ENCODE measurements around the gene TPPP2.

The TPPP2 gene

GRCh38 chr14:21055432-21056117 is 25.6 kb downstream of the TPPP2 start:
- H3K36me3 ChIP-seq (ENCODE audit: control insufficient read depth, low read depth, low read length): no peaks in the 10 kb centered on the region
- no peak overlapping the region for H3K4me3 ChIP-seq (ENCODE audit: low read length)
- H3K9me3 ChIP-seq (ENCODE audit: control insufficient read depth, low read depth, low read length): no peaks in the 10 kb centered on the region
- no peak overlapping the region for H3K9ac ChIP-seq (ENCODE audit: low read length)
- no peak overlapping the region for H3K27ac ChIP-seq (ENCODE audit: low read length)
- H3K4me1 ChIP-seq (ENCODE audit: control insufficient read depth, low read depth, low read length): peaks cover 3% of the 10 kb centered on the region
- H3K27me3 ChIP-seq (ENCODE audit: control insufficient read depth, insufficient read depth, low read length): no peaks in the 10 kb centered on the region

GRCh38 chr14:21056520-21057163 is 26.6 kb downstream of the TPPP2 start:
- H3K4me3 ChIP-seq (ENCODE audit: low read length): no peak overlapping the region
- no peak overlapping the region for H3K9ac ChIP-seq (ENCODE audit: low read length)
- no peaks in the 10 kb centered on the region for H3K36me3 ChIP-seq (ENCODE audit: control insufficient read depth, low read depth, low read length)
- H3K27me3 ChIP-seq (ENCODE audit: control insufficient read depth, insufficient read depth, low read length): no peaks in the 10 kb centered on the region
- H3K4me1 ChIP-seq (ENCODE audit: control insufficient read depth, low read depth, low read length): peaks cover 3% of the 10 kb centered on the region
- H3K9me3 ChIP-seq (ENCODE audit: control insufficient read depth, low read depth, low read length): no peaks in the 10 kb centered on the region
- no peak overlapping the region for H3K27ac ChIP-seq (ENCODE audit: low read length)

- H3K4me1 ChIP-seq (ENCODE audit: control insufficient read depth, low read depth, low read length): peaks cover 3% of the 10 kb centered on the region
- H3K36me3 ChIP-seq (ENCODE audit: control insufficient read depth, low read depth, low read length): no peaks in the 10 kb centered on the region
- no peaks in the 10 kb centered on the region for H3K27me3 ChIP-seq (ENCODE audit: control insufficient read depth, insufficient read depth, low read length)
- no peak within 1 kb of the TSS for H3K9ac ChIP-seq (ENCODE audit: low read length)
- no peak within 1 kb of the TSS for H3K4me3 ChIP-seq (ENCODE audit: low read length)
- H3K27ac ChIP-seq (ENCODE audit: low read length): no peak within 1 kb of the TSS
- no peaks in the 10 kb centered on the region for H3K9me3 ChIP-seq (ENCODE audit: control insufficient read depth, low read depth, low read length)
Observed at GRCh38 chr14:21057803-21058675, 28.0 kb downstream of the TPPP2 start, which contains the start of gene RNASE8. Gene RNASE8, plus strand, starts transcription at chr14:21057822. Its CDS starts 71 bp downstream, at chr14:21057893.

GRCh38 chr14:21058903-21059302 is 28.9 kb downstream of the TPPP2 start:
- no peaks in the 10 kb centered on the region for H3K36me3 ChIP-seq (ENCODE audit: control insufficient read depth, low read depth, low read length)
- H3K27ac ChIP-seq (ENCODE audit: low read length): no peak overlapping the region
- H3K27me3 ChIP-seq (ENCODE audit: control insufficient read depth, insufficient read depth, low read length): no peaks in the 10 kb centered on the region
- H3K4me3 ChIP-seq (ENCODE audit: low read length): no peak overlapping the region
- peaks cover 11% of the 10 kb centered on the region for H3K4me1 ChIP-seq (ENCODE audit: control insufficient read depth, low read depth, low read length)
- no peaks in the 10 kb centered on the region for H3K9me3 ChIP-seq (ENCODE audit: control insufficient read depth, low read depth, low read length)
- no peak overlapping the region for H3K9ac ChIP-seq (ENCODE audit: low read length)

- Histone ChIP-seq H3K36me3 (ENCODE audit: control insufficient read depth, low read depth, low read length) (no peaks in the 10 kb centered on the region), H3K9me3 (ENCODE audit: control insufficient read depth, low read depth, low read length) (no peaks in the 10 kb centered on the region), H3K4me1 (ENCODE audit: control insufficient read depth, low read depth, low read length) (peaks cover 11% of the 10 kb centered on the region), H3K9ac (ENCODE audit: low read length) (no peak overlapping the region), H3K27ac (ENCODE audit: low read length) (no peak overlapping the region), H3K27me3 (ENCODE audit: control insufficient read depth, insufficient read depth, low read length) (no peaks in the 10 kb centered on the region), H3K4me3 (ENCODE audit: low read length) (no peak overlapping the region)
Observed at GRCh38 chr14:21059842-21060613, 30.0 kb downstream of the TPPP2 start.

- H3K9ac ChIP-seq (ENCODE audit: low read length): no peak overlapping the region
- H3K9me3 ChIP-seq (ENCODE audit: control insufficient read depth, low read depth, low read length): no peaks in the 10 kb centered on the region
- H3K27me3 ChIP-seq (ENCODE audit: control insufficient read depth, insufficient read depth, low read length): no peaks in the 10 kb centered on the region
- H3K27ac ChIP-seq (ENCODE audit: low read length): no peak overlapping the region
- H3K36me3 ChIP-seq (ENCODE audit: control insufficient read depth, low read depth, low read length): no peaks in the 10 kb centered on the region
- H3K4me1 ChIP-seq (ENCODE audit: control insufficient read depth, low read depth, low read length): peaks cover 9% of the 10 kb centered on the region
- H3K4me3 ChIP-seq (ENCODE audit: low read length): no peak overlapping the region
Observed at GRCh38 chr14:21060614-21061346, 30.8 kb downstream of the TPPP2 start.

- no peaks in the 10 kb centered on the region for H3K27me3 ChIP-seq (ENCODE audit: control insufficient read depth, insufficient read depth, low read length)
Observed at GRCh38 chr14:21061347-21061668, 31.3 kb downstream of the TPPP2 start.

GRCh38 chr14:21063479-21063878 is 33.5 kb downstream of the TPPP2 start:
- peaks cover 13% of the 10 kb centered on the region for H3K27me3 ChIP-seq (ENCODE audit: control insufficient read depth, insufficient read depth, low read length)

More at GRCh38 chr14:21061347-21061668, 31.3 kb downstream of the TPPP2 start:
- Histone ChIP-seq H3K9ac (ENCODE audit: low read length) (no peak overlapping the region), H3K4me3 (ENCODE audit: low read length) (no peak overlapping the region), H3K9me3 (ENCODE audit: control insufficient read depth, low read depth, low read length) (no peaks in the 10 kb centered on the region), H3K27ac (ENCODE audit: low read length) (no peak overlapping the region), H3K4me1 (ENCODE audit: control insufficient read depth, low read depth, low read length) (peaks cover 9% of the 10 kb centered on the region), H3K36me3 (ENCODE audit: control insufficient read depth, low read depth, low read length) (no peaks in the 10 kb centered on the region)

GRCh38 chr14:21066882-21067502 is 37.0 kb downstream of the TPPP2 start:
- Histone ChIP-seq H3K4me1 (ENCODE audit: control insufficient read depth, low read depth, low read length) (peaks cover 18% of the 10 kb centered on the region), H3K9me3 (ENCODE audit: control insufficient read depth, low read depth, low read length) (no peaks in the 10 kb centered on the region), H3K4me3 (ENCODE audit: low read length) (no peak overlapping the region), H3K36me3 (ENCODE audit: control insufficient read depth, low read depth, low read length) (no peaks in the 10 kb centered on the region), H3K27me3 (ENCODE audit: control insufficient read depth, insufficient read depth, low read length) (peaks cover 16% of the 10 kb centered on the region), H3K9ac (ENCODE audit: low read length) (no peak overlapping the region), H3K27ac (ENCODE audit: low read length) (no peak overlapping the region)

More at GRCh38 chr14:21063479-21063878, 33.5 kb downstream of the TPPP2 start:
- H3K36me3 ChIP-seq (ENCODE audit: control insufficient read depth, low read depth, low read length): no peaks in the 10 kb centered on the region
- peaks cover 12% of the 10 kb centered on the region for H3K4me1 ChIP-seq (ENCODE audit: control insufficient read depth, low read depth, low read length)
- no peak overlapping the region for H3K9ac ChIP-seq (ENCODE audit: low read length)
- H3K9me3 ChIP-seq (ENCODE audit: control insufficient read depth, low read depth, low read length): no peaks in the 10 kb centered on the region
- H3K4me3 ChIP-seq (ENCODE audit: low read length): no peak overlapping the region
- no peak overlapping the region for H3K27ac ChIP-seq (ENCODE audit: low read length)

GRCh38 chr14:21068521-21069387 is 38.7 kb downstream of the TPPP2 start:
- H3K36me3 ChIP-seq (ENCODE audit: control insufficient read depth, low read depth, low read length): peaks cover 12% of the 10 kb centered on the region
- H3K4me3 ChIP-seq (ENCODE audit: low read length): peak overlapping the region; percentile 69
- H3K9me3 ChIP-seq (ENCODE audit: control insufficient read depth, low read depth, low read length): no peaks in the 10 kb centered on the region
- peak overlapping the region; percentile 89 for H3K9ac ChIP-seq (ENCODE audit: low read length)
- H3K27me3 ChIP-seq (ENCODE audit: control insufficient read depth, insufficient read depth, low read length): peaks cover 16% of the 10 kb centered on the region
- H3K4me1 ChIP-seq (ENCODE audit: control insufficient read depth, low read depth, low read length): peaks cover 17% of the 10 kb centered on the region
- H3K27ac ChIP-seq (ENCODE audit: low read length): peak overlapping the region; percentile 48

All from iPS-18a (cell line).